HG03039 (cell line): ENCODE results near the gene THSD7B.

Experiments
- ATAC-seq: cut with Tn5 transposase; IDR thresholded peaks from one replicate; pipeline ENCODE4 v1.9.1; 2021; ENCODE audit warnings: mild to moderate bottlenecking, moderate library complexity; ENCODE audit not compliant: unreplicated experiment

The THSD7B gene

DNA sequence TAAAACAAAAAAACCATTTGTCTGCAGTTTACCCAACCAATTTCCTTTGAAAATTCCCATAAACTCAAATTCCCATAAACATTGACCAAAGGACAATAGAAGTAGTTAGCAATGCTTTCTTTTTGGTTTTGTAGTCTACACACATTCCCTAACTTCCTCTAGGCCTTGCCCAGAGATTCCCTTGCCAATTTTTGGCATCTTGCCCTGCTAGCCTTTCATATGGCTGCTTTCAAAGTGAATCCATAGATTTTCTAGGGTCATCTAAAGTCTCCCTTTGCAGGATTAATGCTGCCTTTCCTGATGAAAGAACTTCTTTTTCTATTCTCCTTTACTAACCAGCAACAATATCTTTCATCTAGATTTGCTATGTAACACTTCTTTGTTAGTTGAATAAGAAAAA, 33.4 kb downstream of the THSD7B start:
- no peak for ATAC-seq

GRCh38 chr2:136801661-136802060, 36.3 kb downstream of the THSD7B start:
- ATAC-seq = no peak

- ATAC-seq = no peak
Measured at GRCh38 chr2:136809998-136810397, 44.7 kb downstream of the THSD7B start.

- ATAC-seq = no peak
Measured at GRCh38 chr2:136818839-136819238, 53.5 kb downstream of the THSD7B start.

DNA sequence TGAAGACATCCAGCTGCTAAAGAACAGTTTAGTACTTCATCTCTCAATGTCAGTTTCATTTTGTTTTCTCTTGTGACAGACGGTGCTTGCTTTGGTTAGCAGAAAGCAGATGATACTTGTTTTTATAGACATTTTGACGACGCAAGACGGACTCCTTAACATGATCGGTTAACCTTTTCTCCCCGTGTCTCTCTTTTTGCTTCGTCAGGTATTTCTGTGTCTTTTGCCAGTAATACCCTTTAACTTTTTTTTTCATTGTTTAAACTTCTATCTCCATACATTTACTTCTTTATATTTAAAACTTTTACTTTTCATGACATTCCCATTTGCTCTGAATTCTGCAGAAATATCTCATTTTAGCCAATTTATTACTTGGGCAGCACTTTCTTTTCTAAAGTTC, 57.9 kb downstream of the THSD7B start:
- no peak for ATAC-seq

- ATAC-seq = no peak
Measured at GRCh38 chr2:136828162-136828561, 62.8 kb downstream of the THSD7B start.

GRCh38 chr2:136828774-136829173, 63.4 kb downstream of the THSD7B start:
- ATAC-seq = no peak

- no peak for ATAC-seq
Measured at GRCh38 chr2:136844546-136844945, 79.2 kb downstream of the THSD7B start.

DNA sequence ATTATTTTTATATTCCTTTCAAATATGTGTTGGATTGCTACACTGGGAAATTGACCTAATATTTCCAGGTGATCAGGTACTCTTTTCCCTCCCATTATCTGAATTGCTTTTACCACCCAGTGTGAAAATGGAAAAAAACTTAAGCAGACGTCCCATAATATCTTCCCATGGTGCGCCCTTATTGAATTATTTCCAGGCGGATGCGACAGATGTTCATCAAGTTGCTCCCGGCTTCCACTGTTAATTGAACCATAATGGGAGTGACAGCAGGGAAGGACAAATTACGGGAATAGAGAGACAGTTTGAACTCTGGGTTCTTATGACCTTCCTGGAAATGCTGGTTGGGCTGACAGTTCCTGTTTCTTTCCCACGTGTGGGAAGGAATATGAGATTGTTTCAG, 93.3 kb downstream of the THSD7B start:
- no peak for ATAC-seq

DNA sequence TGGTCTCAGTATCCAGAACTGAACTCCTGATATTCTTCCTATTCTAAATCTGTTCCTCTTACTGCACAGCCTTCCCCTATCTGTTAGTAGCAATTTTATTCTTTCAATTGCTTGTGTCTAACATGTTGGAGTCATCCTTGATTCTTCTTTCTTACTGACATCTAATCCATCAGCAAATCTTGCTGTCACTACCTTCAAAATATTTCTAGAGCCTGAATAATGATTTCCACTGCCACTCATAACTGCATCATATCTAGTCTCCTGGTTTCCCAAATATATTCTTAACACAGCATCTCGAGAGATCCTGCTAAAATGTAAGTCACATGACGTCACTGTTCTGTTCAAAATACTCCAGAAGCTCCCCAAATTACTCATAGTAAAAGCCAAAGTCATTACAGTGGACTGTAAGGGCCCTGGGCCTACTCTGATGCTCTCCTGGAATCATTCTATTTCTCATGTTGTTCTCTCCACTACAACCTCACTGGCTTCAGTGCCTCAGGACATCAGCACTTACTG, 95.2 kb downstream of the THSD7B start:
- ATAC-seq = no peak

DNA sequence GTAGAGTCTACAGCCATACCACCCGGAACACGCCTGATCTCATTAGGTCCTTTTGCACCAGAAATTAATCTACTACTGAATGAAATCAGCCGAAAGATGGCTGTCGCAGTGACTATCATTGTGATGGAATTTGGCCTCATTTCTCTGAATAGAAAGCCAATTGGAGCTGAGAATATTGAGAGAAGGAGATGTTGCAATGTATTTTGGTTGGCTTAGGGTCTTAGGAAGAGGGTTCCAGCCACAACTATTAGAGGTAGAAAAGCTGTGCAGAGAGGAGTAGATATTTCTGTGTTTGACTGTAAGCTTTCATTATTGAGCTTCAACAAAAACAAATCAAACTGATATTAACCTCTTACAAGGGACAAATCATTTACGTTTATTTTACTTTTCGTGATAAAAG, 98.1 kb downstream of the THSD7B start:
- ATAC-seq = no peak

- no peak for ATAC-seq
Measured at GRCh38 chr2:136863874-136864273, 98.5 kb downstream of the THSD7B start.

DNA sequence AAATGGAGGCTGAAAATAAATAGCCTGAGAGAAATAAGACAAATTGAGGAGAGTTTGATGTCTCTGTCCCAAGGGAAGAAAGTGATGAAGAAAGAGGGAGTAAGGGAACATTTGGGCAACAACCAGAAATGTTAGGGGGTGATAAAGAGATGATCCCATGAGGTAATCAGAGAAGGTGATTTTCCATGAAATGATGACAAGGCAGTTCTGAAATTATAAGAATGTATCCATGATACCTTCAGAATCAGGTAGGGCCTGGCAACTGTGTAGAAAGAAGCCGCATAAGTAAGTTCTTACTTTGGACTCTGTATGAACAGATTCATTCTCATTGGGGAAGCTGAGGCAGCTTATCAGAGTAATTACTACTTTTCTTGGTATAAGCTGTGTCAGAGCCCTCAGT, 106.1 kb downstream of the THSD7B start:
- ATAC-seq = no peak

GRCh38 chr2:136874258-136874657, 108.9 kb downstream of the THSD7B start:
- ATAC-seq = no peak

- no peak for ATAC-seq
Measured at GRCh38 chr2:136891100-136891499, 125.8 kb downstream of the THSD7B start.

DNA sequence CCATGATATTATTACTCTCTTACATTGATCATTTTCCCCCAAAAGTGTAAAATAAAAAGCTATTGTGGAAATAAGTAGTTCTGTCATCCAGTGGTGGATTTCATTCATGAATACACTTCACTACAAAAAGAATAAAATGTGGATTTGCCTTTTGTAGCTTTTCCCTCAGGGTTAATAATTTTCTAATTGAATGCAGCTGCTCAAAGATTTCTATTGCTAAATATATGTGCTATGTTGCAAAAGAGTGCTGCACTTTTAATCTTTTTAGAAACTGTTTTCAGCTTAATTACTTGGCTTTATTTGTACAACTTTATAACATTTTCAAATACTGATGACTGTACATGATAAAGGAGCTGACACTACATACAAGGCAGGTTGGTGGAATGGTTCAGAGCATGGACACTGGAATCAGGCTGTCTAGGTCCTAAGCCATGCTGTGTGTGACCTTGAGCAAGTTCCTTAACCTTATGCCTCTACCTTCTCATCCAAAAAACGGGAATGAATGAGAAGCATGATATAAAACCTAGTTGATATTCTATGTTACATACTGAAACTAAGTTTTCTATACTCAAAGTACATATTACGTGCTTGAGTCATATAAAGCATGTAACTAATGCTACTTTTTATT, 128.8 kb downstream of the THSD7B start:
- ATAC-seq = no peak

- ATAC-seq = no peak
Measured at GRCh38 chr2:136901732-136902131, 136.4 kb downstream of the THSD7B start.

DNA sequence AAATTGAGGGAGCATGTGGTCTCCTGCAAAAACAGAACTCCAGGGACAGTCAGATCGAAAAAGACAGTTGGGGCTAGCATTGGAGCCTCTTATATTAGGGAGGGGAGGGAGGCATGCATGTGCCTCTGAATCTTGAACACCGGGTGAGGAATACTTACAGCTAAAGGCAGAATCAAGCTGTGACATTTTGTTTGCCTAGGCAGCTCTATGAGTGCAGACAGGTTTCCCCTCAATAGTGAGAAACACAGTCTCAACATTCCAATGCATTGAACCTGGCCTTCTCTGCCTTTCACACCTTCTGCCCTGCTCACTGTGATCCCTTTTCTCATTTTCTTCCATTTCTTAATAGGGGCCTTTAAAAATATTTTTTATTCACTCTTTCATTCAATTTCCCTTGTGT, 140.4 kb downstream of the THSD7B start:
- ATAC-seq = no peak

DNA sequence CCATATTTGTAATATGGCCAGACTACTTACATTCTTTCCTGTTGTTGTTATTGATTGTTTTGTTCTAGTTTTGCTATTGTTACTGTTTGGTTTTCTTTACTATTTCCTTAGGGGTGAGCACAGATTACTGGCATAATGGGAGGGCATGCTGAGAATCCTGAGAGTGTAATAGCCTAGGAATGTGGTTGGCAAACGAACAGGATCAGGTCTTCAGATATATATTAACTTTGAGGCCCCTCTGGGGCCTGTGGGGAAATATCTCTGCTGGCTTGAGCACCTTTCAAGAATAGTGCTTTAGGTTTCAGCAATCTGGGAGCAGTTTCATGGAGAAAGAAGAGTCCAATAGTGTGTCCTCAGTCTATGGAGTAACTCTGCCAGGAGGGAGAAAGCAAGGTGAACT, 144.4 kb downstream of the THSD7B start:
- ATAC-seq = no peak

GRCh38 chr2:136916131-136916530, 150.8 kb downstream of the THSD7B start:
- no peak for ATAC-seq

DNA sequence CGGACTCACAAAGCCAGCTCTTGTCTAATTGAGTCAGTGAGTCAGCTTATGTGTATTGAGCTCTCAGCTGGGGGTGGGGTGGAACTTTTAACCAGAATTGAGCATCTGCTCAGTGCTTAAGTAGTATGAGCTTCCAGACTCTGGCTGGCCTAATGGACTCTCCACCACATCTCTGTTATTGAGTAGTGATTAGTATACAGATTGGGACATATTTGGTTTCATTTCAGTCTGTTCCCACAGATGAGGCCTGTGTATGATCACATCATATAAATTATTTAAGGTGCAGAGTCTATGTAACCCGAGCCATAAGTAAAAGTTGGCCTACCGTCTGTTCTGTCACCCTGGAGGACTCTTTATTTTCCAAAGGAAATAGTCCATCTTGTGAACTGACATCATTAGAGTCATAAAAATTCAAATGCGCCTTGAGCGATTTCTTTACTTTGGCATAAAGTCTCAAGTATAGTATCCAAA, 152.1 kb downstream of the THSD7B start:
- ATAC-seq = no peak

DNA sequence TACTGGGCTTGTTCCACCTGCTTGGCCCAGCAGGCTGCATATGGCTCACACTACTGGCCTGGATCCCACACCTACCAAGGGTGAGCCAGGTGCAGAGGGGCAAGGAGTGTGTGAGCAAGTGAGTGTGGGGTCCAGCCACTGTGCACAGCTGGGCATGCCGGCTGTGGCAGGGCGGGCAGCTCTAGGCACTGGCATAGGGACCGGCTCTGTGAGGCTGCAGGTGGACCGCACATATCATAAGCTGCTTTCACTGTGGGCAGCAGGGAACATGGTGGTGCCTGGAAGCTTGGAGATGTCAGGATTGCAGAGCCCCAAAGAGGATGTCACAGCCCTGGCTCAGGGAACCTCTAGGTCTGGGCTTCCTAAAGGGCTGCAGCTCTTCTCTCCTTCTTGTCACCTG, 154.3 kb downstream of the THSD7B start:
- no peak for ATAC-seq
